Stimulated activated CD8-positive, alpha-beta memory T cell treated with anti-CD3 and anti-CD28 coated beads, Interleukin-15, amount 100 ng/mL, for 4 hours (primary cell): ENCODE measurements around the gene POPDC3.

Experiments used
- DNase-seq, 2 donors: peaks; one replicate each; pipeline ENCODE4 v3.0.0-alpha.2; 2020; ENCODE audit warnings: low read depth in 2 of 2

The POPDC3 gene

GRCh38 chr6:105152880-105153279, 26.9 kb downstream of the POPDC3 start:
- DNase-seq, result no peak

- DNase-seq, result no peak
Measured at GRCh38 chr6:105151644-105152043, 28.2 kb downstream of the POPDC3 start.

- DNase-seq, result no peak
Measured at GRCh38 chr6:105138141-105138540, 41.7 kb downstream of the POPDC3 start.

- DNase-seq, result no peak
Measured at GRCh38 chr6:105137388-105137787, 42.4 kb downstream of the POPDC3 start.

- no peak for DNase-seq
Measured at GRCh38 chr6:105136431-105137350, 43.1 kb downstream of the POPDC3 start.

GRCh38 chr6:105135907-105136430, 43.8 kb downstream of the POPDC3 start:
- no peak for DNase-seq

- DNase-seq, result no peak
Measured at GRCh38 chr6:105135056-105135455, 44.8 kb downstream of the POPDC3 start.

GRCh38 chr6:105122717-105123116, 57.1 kb downstream of the POPDC3 start:
- DNase-seq, result no peak

GRCh38 chr6:105121981-105122380, 57.8 kb downstream of the POPDC3 start:
- no peak for DNase-seq

GRCh38 chr6:105120570-105120969, 59.2 kb downstream of the POPDC3 start:
- no peak for DNase-seq

GRCh38 chr6:105116150-105116549, 63.7 kb downstream of the POPDC3 start:
- no peak for DNase-seq

- DNase-seq, result no peak
Measured at GRCh38 chr6:105113422-105113821, 66.4 kb downstream of the POPDC3 start.

- DNase-seq, result no peak
Measured at GRCh38 chr6:105112577-105112976, 67.2 kb downstream of the POPDC3 start.

GRCh38 chr6:105111871-105112270, 67.9 kb downstream of the POPDC3 start:
- DNase-seq, result no peak

GRCh38 chr6:105111105-105111504, 68.7 kb downstream of the POPDC3 start:
- no peak for DNase-seq

GRCh38 chr6:105109955-105110895, 69.6 kb downstream of the POPDC3 start:
- DNase-seq, result no peak

- no peak for DNase-seq
Measured at GRCh38 chr6:105108631-105109262, 71.1 kb downstream of the POPDC3 start.
